ENCODE data around the gene LUM. TPM values are rescaled to one million over a fixed set of nuclear protein-coding genes. Genes with fewer than 3 reads are reported as not detected.

Gene LUM
- total RNA-seq, 1 experiment from 2014 or later: not detected

- no peaks in the 10 kb centered on the region for H3K9me3 ChIP-seq (ENCODE audit: control insufficient read depth, low read depth, low read length)
- no peaks in the 10 kb centered on the region for H3K36me3 Mint-ChIP-seq (ENCODE audit: insufficient read depth in 1 of 3, low read depth in 3 of 3)
- H2BK12ac ChIP-seq (ENCODE audit: insufficient read length, low read depth, low read length): no peak overlapping the region
- H4K91ac ChIP-seq (ENCODE audit: insufficient read length, low read depth, low read length): no peak overlapping the region
- no peak overlapping the region for H3K56ac ChIP-seq (ENCODE audit: insufficient read length, low read depth, low read length)
- H4K8ac ChIP-seq (replicated peaks; ENCODE audit: insufficient read length, low read depth, low read length): no peak overlapping the region
- no peaks in the 10 kb centered on the region for H3K79me2 ChIP-seq (ENCODE audit: insufficient read depth, low read length)
- peaks cover 2% of the 10 kb centered on the region; the same call in 1 of the 2 replicates for H3K27me3 Mint-ChIP-seq (ENCODE audit: low read depth)
- H3K18ac ChIP-seq (ENCODE audit: insufficient read length, low read depth, low read length): no peak overlapping the region
- H3K4ac ChIP-seq (ENCODE audit: low read depth, low read length): no peak overlapping the region
- no peak for TF ChIP-seq CTCF (conservative IDR thresholded peaks at IDR 0.05)
- no peaks in the 10 kb centered on the region for H3K23me2 ChIP-seq (ENCODE audit: insufficient read length, low read depth, low read length, poor library complexity, severe bottlenecking)
- no peaks in the 10 kb centered on the region for H4K20me1 ChIP-seq (ENCODE audit: control insufficient read depth, insufficient read depth, insufficient read length)
- no peak for DNase-seq
- no peak overlapping the region for H2AFZ ChIP-seq (ENCODE audit: low read length)
- peaks cover 0 to 4% of the 10 kb centered on the region in 2 experiments; a peak in 1 of 4 replicates for H3K4me1 Mint-ChIP-seq
- H3K14ac ChIP-seq (ENCODE audit: insufficient read depth, low read length): no peak overlapping the region
- no peak overlapping the region for H3K9ac ChIP-seq (ENCODE audit: extremely low read depth, insufficient read length, low read length)
- no peaks in the 10 kb centered on the region for H3K4me1 ChIP-seq (ENCODE audit: insufficient read depth, low read length)
- H3T11ph ChIP-seq (ENCODE audit: low read length): no peak overlapping the region
- no CpG with 5 or more reads among the region's 1 CpG for WGBS (ENCODE audit: extremely low coverage, insufficient read length, low lambda C conversion rate)
- H3K79me1 ChIP-seq (ENCODE audit: insufficient read depth, low read depth, low read length, poor library complexity, severe bottlenecking): no peaks in the 10 kb centered on the region
- H3K4me3 Mint-ChIP-seq: no peak overlapping the region
- no peak overlapping the region for H3K27ac Mint-ChIP-seq
- H3K4me2 ChIP-seq (ENCODE audit: insufficient read depth, insufficient read length, low read length): no peak overlapping the region
- no peaks in the 10 kb centered on the region; a peak in 1 of 5 replicates for H3K9me3 Mint-ChIP-seq
- H3K23ac ChIP-seq (ENCODE audit: insufficient read length, low read depth, low read length): no peak overlapping the region
- H3K27me3 ChIP-seq (ENCODE audit: insufficient read depth, low read length): no peaks in the 10 kb centered on the region
- no peak overlapping the region for H2BK15ac ChIP-seq (ENCODE audit: low read depth, low read length)
- H2AK5ac ChIP-seq (ENCODE audit: insufficient read length, low read length): no peak overlapping the region
- H2BK5ac ChIP-seq (ENCODE audit: insufficient read length, low read length): no peak overlapping the region
- no peak overlapping the region for H2BK20ac ChIP-seq (ENCODE audit: low read depth, low read length, poor library complexity, severe bottlenecking)
- no peak overlapping the region for H3K27ac ChIP-seq (ENCODE audit: insufficient read length, low read depth, low read length)
- no peak overlapping the region for H4K5ac ChIP-seq (ENCODE audit: insufficient read length, low read depth, low read length)
- H2BK120ac ChIP-seq (ENCODE audit: low read depth, low read length, poor library complexity, severe bottlenecking): no peak overlapping the region
Observed at GRCh38 chr12:91103624-91104023, 7.7 kb downstream of the LUM start.

Data from H9 (cell line).